Body of pancreas (tissue), 4 donors: ENCODE data around the gene ZNF276.

ENCODE experiments used
- POLR2A ChIP-seq, 3 donors: fragments of 450-650 bp; IDR thresholded peaks; one replicate each; pipeline ENCODE4 v1.6.1; 2016; ENCODE audit warnings: antibody characterized with exemption in 3 of 3, mild to moderate bottlenecking in 2 of 3
- TF ChIP-seq, protein P1 (sequence below), 7 experiments: fragments of 450-650 bp in 4 of 7; fragments of 200-600 bp in 3 of 7; sonication (generic) in 3 of 7; IDR thresholded peaks; one replicate each; pipeline ENCODE4 v1.5.1; 2016 to 2019; ENCODE audit warnings: antibody characterized with exemption in 7 of 7

DNA sequence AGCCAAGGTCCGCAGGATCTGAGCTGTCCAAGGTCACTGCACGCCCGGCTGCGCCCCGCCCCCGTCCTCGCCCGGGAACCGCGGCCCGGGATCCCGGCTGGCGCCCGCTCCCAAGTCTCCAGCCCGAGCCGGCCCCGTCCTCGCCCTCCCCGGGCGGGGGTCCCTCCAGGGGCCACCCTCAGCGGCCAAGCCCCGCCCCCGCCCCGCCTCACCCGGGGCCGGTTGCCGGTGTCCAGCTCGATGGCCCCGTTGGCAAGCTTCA lies 855 bp upstream of the ZNF276 start:
- TF ChIP-seq, protein P1, sequence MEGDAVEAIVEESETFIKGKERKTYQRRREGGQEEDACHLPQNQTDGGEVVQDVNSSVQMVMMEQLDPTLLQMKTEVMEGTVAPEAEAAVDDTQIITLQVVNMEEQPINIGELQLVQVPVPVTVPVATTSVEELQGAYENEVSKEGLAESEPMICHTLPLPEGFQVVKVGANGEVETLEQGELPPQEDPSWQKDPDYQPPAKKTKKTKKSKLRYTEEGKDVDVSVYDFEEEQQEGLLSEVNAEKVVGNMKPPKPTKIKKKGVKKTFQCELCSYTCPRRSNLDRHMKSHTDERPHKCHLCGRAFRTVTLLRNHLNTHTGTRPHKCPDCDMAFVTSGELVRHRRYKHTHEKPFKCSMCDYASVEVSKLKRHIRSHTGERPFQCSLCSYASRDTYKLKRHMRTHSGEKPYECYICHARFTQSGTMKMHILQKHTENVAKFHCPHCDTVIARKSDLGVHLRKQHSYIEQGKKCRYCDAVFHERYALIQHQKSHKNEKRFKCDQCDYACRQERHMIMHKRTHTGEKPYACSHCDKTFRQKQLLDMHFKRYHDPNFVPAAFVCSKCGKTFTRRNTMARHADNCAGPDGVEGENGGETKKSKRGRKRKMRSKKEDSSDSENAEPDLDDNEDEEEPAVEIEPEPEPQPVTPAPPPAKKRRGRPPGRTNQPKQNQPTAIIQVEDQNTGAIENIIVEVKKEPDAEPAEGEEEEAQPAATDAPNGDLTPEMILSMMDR (IDR thresholded peaks at IDR 0.05), result no peak
- TF ChIP-seq POLR2A (IDR thresholded peaks at IDR 0.05), result no peak
